GM21515 (cell line): ENCODE data around the gene RPL18A.

Source experiments
- ATAC-seq: cut with Tn5 transposase; IDR thresholded peaks from one replicate; pipeline ENCODE4 v1.9.1; 2021; ENCODE audit not compliant: unreplicated experiment

Gene RPL18A

DNA sequence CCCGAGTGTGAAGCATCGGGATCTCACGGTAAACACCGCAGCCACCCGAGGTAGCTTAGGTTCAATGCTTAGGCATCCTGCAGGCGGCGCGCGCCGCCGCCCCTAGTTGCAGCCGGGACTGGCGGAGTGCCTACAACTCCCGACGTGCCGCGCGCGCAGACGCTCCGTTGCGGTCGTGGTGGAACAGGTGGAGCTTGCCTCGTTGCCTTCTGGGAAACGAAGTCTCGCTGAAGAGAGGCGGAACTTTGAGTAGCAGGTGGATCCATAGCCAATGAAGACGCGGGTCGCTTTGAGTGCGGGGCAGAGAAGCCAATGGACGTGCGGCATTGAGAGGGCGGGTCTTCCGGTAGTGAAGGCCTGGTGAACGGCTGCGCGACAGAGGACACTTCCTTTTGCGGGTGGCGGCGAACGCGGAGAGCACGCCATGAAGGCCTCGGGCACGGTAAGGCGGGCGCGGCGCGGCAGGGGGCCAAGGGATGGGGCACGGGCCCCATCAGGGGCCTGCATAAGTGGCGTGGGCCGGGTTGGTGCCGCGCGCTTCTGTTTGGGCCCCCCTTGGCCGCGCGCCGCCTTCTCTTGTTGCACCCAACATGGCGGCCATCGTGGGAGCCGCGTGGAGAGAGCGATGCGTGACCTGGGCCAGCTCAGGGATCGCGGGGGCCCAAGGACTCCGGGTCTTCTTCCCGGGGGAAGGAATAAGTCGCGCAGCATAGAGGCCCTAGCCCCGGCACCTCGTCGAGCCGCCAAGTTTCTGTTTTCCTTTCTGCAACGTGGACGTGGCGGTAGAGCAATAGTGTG lies at the start of gene RPL18A:
Gene RPL18A (plus strand): TSS at position 378 of the 798 bp plus-strand sequence. CDS start 47 bp downstream, at position 425.
- peak; percentile 88 for ATAC-seq

- ATAC-seq, result no peak
Measured at GRCh38 chr19:17811103-17811502, 48.6 kb upstream of the RPL18A start.

- no peak for ATAC-seq
Measured at GRCh38 chr19:17811681-17812080, 48.0 kb upstream of the RPL18A start.

- ATAC-seq, result no peak
Measured at GRCh38 chr19:17812099-17812498, 47.6 kb upstream of the RPL18A start.

DNA sequence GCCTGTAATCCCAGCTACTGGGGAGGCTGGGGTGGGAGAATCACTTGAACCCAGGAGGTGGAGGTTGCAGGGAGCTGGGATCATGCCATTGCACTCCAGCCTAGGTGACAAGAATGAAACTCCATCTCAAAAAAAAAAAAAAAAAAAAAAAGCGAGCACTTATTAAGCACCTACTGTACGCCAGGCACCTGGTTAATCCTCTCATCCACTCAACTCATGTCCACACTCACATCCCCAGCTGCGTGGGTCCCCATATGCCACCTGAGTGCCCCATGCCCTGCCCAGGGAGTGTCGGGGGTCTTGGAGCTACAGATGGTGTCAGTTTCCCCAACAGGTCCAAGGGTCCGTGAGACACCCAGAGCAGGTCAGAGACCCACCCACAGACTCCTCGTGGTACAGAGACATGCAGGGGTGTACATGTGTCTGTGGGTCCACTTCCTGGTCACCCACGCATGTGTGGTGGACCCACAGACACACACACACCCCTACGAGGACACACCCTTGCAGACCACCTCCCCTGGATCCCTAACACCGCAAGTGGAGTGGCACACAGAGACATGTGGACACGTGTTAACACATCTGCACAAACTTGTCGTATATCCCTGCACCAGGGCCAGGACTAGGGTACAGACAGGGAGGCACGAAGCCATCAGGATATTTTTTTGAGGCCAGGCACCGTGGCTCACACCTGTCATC lies 41.9 kb upstream of the RPL18A start:
- no peak for ATAC-seq

GRCh38 chr19:17821190-17821589 lies 38.5 kb upstream of the RPL18A start, which contains the start of gene INSL3:
INSL3 (minus strand) TSS chr19:17821519; CDS start chr19:17821506, 13 bp downstream.
- ATAC-seq, result no peak

- ATAC-seq, result no peak
Measured at GRCh38 chr19:17824339-17824738, 35.4 kb upstream of the RPL18A start.

GRCh38 chr19:17826508-17827056 lies 33.1 kb upstream of the RPL18A start:
- ATAC-seq, result no peak

DNA sequence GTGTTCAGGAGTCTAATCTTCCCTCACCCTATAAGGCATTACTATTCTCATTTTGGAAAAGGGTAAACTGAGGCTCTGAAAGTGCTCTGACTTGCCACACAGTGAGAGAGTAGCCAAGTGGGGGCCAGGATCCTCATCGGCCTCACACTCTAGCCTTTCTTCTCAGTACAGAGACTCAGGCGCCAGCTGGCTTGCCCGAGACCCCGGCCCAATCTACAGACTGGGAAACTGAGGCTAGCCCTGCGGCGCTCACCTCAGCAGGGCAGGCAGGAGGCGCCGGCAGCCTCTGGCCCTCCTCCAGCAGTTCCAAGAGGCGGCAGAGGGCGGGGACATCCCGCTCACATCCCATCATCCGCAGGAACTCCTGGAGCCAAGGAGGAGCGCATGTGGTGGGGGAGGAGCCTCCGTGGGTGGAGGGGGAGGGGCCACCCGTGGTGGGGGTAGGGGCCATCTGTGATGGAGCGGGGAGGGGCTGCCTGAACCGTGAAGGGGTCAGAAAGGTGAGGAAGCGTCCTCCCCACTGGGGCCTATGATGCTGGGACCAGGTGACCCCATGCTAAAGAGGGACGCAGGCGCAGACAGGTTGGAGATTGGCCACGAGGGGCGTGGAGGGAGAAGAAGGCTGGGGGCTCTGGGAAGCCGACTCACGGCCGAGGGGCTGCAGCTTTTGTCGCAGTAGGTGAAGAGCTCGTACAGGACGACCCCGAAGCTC lies 29.7 kb upstream of the RPL18A start:
- ATAC-seq, result no peak

DNA sequence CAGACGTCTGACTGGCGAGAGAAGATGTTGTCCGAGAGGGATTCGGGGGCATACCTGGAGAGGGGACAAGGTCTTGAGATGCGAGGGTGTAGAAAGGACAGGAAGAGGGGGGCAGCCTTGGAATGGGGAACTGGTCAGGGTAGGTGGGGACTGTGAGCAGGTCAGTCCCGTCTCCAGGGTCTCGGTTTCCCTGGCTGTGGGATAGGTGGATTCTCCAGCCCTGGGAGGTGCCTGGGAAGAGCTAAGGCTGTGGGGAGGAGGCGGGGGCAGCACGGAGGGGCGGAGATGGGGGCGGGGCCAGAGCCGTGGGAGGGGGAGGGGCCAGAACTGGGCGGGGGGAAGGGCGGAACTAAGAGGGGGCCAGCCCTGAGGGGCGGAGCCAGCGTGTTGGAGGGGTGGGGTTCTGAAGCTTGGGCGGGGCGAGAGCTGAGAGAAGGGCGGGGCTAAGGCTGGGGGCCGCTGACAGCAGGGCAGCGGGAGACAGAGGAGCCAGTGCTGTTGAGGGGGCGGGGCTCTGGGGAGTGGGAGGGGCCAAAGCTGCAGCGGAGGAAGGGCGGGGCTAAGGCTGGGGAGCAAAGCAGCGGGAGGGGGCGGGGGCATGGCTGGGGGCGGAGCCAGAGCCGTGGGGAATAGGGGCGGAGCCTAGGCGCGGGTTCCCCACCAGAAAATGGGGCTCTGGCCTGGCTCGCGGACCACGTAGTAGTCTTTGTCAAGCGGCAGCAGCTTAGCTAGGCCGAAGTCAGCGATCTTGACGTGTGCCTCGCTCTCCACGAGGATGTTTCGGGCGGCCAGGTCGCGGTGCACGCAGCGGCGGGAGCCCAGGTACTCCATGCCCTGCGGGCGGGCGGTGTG lies 28.9 kb upstream of the RPL18A start:
- ATAC-seq, result no peak

DNA sequence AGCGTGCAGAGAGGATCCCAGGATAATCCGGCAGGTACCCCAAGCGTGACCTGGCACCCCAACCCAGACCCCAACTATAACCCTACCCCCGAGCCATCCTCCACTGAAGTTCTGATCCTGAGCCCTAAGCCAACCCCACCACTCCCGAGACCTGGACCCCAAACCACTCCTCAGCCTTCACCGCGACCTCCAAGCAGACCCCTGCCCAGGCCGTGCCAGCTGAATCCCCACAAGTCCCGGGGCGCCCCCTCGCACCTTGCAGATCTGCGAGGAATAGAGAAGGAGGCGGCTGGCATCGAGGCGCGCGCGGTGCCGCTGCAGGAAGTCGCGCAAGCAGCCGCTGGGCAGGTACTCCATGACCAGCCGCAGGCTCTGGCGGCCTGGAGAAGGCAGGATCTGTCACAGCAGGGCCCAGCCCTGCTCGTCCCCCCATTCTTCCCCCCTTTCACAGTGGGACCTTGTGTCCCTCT lies 28.3 kb upstream of the RPL18A start:
- ATAC-seq, result no peak

- ATAC-seq, result no peak
Measured at GRCh38 chr19:17832443-17833208, 27.1 kb upstream of the RPL18A start.

DNA sequence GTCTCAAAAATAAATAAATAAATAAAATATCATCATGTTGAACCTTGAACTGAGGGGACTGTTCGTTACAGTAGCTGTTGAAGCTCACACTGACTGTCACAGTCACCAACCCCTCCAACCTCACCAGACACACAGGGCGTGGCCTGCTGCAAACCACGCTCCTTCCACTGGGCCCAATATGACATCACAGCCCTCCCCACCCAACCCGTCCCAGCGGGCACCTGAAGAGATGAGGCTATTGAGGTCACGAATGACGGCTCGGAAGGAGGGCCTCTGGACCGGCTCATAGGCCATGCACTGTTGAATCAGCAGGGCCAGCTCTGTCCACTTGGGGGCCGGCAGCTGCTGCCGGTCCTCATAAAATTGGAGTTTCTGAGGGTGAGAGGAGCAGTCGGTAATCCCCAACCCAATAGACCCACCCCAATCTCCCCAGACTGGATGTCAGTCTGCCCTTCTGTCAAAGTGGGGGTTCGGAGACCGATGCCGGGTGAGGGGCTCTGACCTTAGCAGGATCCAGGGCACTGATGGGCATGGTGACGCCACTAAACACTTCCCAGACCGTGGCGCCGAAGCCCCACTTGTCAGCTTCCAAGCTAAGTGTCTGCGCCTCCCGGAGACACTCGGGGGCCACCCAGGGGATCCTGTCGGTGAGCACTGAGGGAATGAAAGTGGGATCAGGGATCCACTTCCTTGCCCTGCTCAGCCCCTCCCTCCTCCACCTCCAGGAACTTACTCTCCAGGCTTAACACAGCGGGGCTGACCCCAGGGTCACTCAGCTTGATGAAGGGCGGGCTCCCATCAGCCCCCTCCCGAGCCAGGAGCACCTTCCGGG lies 25.1 kb upstream of the RPL18A start:
- ATAC-seq, result no peak

GRCh38 chr19:17835182-17836006 lies 24.3 kb upstream of the RPL18A start:
- no peak for ATAC-seq

DNA sequence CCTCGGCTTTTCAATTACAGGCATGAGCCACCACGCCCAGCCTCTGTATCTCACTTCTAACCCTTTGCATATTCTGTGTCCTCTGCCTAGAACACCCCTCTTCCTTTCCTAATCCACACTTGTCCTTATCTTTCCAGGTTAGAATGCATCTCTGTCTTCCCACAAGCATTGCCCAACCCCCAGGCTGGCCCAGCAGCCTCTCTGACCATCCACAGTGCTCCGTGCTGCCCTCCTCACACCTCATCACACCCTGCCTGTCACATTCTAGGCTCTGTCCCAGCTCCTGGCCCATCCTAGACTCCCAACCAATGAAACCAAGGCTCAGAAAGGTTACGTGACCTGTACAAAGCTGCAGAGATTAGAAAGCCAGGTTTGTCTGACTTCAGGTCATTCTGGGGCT lies 23.2 kb upstream of the RPL18A start:
- ATAC-seq, result no peak

GRCh38 chr19:17837972-17838371 lies 21.7 kb upstream of the RPL18A start:
- no peak for ATAC-seq

- no peak for ATAC-seq
Measured at GRCh38 chr19:17840019-17840418, 19.7 kb upstream of the RPL18A start.

DNA sequence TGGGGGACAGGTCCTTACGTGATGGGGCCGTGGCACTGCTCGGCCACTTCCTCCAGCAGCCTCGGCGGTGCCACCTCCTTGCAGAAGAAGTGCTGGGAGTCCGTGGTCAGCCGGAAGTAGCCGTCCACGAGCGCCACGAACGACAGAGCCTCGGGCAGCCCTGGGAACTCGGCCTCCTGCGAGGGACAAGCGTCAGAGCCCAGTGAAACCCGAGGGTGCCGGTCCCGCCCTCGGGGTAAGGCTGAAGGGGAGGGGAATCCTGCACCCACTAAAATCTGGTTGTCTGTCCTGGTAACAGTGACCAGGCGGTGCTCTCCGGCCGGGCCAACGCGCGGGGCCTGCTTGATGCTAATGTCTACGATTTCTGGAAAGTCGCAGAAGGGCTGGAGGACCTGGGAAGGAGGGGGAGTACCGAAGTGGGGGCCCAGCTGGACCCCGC lies 18.3 kb upstream of the RPL18A start:
- ATAC-seq, result no peak
